CD14-positive monocyte (primary cell): ENCODE results near the gene COL26A1. TPM values are rescaled to one million over a fixed set of nuclear protein-coding genes. Genes with fewer than 3 reads are reported as not detected.

Experiments
- DNase-seq, 3 donors: peaks; one replicate each; pipeline ENCODE4 v3.0.0-alpha.2; 2011 to 2022
- H2AFZ ChIP-seq: 2 replicates; pipeline ENCODE4 v1.6.0; 2012; ENCODE audit warnings: mild to moderate bottlenecking, low read depth, low read length, inconsistent platforms; ENCODE audit not compliant: insufficient read depth, poor library complexity, severe bottlenecking
- H3K27ac ChIP-seq, 2 donors: 1 replicate in 1 of 2; 2 replicates in 1 of 2; pipeline ENCODE4 v1.5.1; 2012 to 2013; ENCODE audit warnings: low read length in 2 of 2, control low read depth in 1 of 2, inconsistent platforms in 1 of 2, low read depth in 1 of 2, mild to moderate bottlenecking in 1 of 2
- H3K27me3 ChIP-seq, 2 donors: one replicate each; pipeline versions ENCODE4 v1.6.0 to v1.6.1; 2011 to 2013; ENCODE audit warnings: low read length in 2 of 2; ENCODE audit not compliant: control insufficient read depth in 2 of 2, insufficient read depth in 2 of 2
- H3K36me3 ChIP-seq, 2 donors: replicated peaks in 1 of 2; 1 replicate in 1 of 2; 2 replicates in 1 of 2; pipeline versions ENCODE4 v1.5.1 to v1.6.1; 2012 to 2013; ENCODE audit warnings: low read length in 2 of 2, control low read depth in 1 of 2, inconsistent platforms in 1 of 2, mild to moderate bottlenecking in 1 of 2; ENCODE audit not compliant: insufficient read depth in 2 of 2, control insufficient read depth in 1 of 2
- H3K4me1 ChIP-seq, 2 donors: 1 replicate in 1 of 2; 2 replicates in 1 of 2; pipeline versions ENCODE4 v1.5.1 to v1.6.1; 2012 to 2013; ENCODE audit warnings: low read length in 2 of 2, control low read depth in 1 of 2, inconsistent platforms in 1 of 2, mild to moderate bottlenecking in 1 of 2, moderate library complexity in 1 of 2; ENCODE audit not compliant: insufficient read depth in 2 of 2, control insufficient read depth in 1 of 2
- H3K4me2 ChIP-seq: replicated peaks from 2 replicates; pipeline ENCODE3; 2012; ENCODE audit warnings: low read length, moderate library complexity, mild to moderate bottlenecking; ENCODE audit not compliant: poor library complexity, severe bottlenecking; ENCODE audit errors: extremely low read depth
- H3K4me3 ChIP-seq, 3 experiments: fragments of 200-600 bp in 1 of 3; sonication (generic) in 1 of 3; replicated peaks in 1 of 3; 1 replicate in 2 of 3; 2 replicates in 1 of 3; pipeline ENCODE4 v1.5.1; 2011 to 2013; ENCODE audit warnings: low read length in 3 of 3, mild to moderate bottlenecking in 3 of 3, control low read depth in 2 of 3, low read depth in 2 of 3, inconsistent platforms in 1 of 3, moderate library complexity in 1 of 3
- H3K79me2 ChIP-seq: 2 replicates; pipeline ENCODE4 v1.6.0; 2012; ENCODE audit warnings: mild to moderate bottlenecking, control low read depth, inconsistent platforms, low read length, moderate library complexity; ENCODE audit not compliant: insufficient read depth
- H3K9ac ChIP-seq: 2 replicates; pipeline ENCODE4 v1.6.0; 2017; ENCODE audit warnings: low read length, mild to moderate bottlenecking; ENCODE audit not compliant: insufficient read depth, poor library complexity, severe bottlenecking
- H3K9me3 ChIP-seq, 2 donors: replicated peaks in 1 of 2; 1 replicate in 1 of 2; 2 replicates in 1 of 2; pipeline versions ENCODE4 v1.5.1 to v1.6.1; 2012 to 2013; ENCODE audit warnings: low read length in 2 of 2, control low read depth in 1 of 2; ENCODE audit not compliant: control insufficient read depth in 1 of 2, insufficient read depth in 1 of 2
- H4K20me1 ChIP-seq: 2 replicates; pipeline ENCODE4 v1.6.0; 2012; ENCODE audit warnings: mild to moderate bottlenecking, low read length, control low read depth, moderate library complexity; ENCODE audit not compliant: insufficient read depth
- H3K27ac Mint-ChIP-seq, 7 donors: one replicate each; pipeline ENCODE4 v1.8.0; 2020; ENCODE audit warnings: mild to moderate bottlenecking in 7 of 7, mixed read lengths in 7 of 7, moderate library complexity in 6 of 7, inconsistent platforms in 2 of 7
- H3K27me3 Mint-ChIP-seq, 3 donors: one replicate each; pipeline ENCODE4 v1.8.0; 2021 to 2022; ENCODE audit warnings: low read depth in 3 of 3, mild to moderate bottlenecking in 3 of 3, mixed read lengths in 3 of 3, moderate library complexity in 3 of 3, inconsistent platforms in 1 of 3
- H3K36me3 Mint-ChIP-seq, 2 donors: one replicate each; pipeline ENCODE4 v1.8.0; 2020; ENCODE audit warnings: mixed read lengths in 2 of 2, inconsistent platforms in 1 of 2, mild to moderate bottlenecking in 1 of 2
- H3K4me1 Mint-ChIP-seq: one replicate; pipeline ENCODE4 v1.8.0; 2020; ENCODE audit warnings: mild to moderate bottlenecking, mixed read lengths
- H3K4me3 Mint-ChIP-seq, 2 donors: one replicate each; pipeline ENCODE4 v1.8.0; 2020; ENCODE audit warnings: mild to moderate bottlenecking in 2 of 2, mixed read lengths in 2 of 2, moderate library complexity in 1 of 2
- H3K9me3 Mint-ChIP-seq, 7 donors: one replicate each; pipeline ENCODE4 v1.8.0; 2020 to 2022; ENCODE audit warnings: mixed read lengths in 7 of 7, mild to moderate bottlenecking in 6 of 7, moderate library complexity in 6 of 7, inconsistent platforms in 2 of 7
- WGBS: methylation state at CpG from one replicate; pipeline ENCODE4 v1.1.5; 2013; ENCODE audit warnings: missing lambda C conversion rate; ENCODE audit not compliant: insufficient coverage; 5-methylcytosine and 5-hydroxymethylcytosine counted together
- intact Hi-C, 2 donors: fragments of 100-400 bp; cut with micrococcal nuclease; formaldehyde crosslinking; loops; one replicate each; pipeline versions ENCODE4 v1.15.0 to v1.15.1; 2023
- polyA plus RNA-seq, 3 donors: library from polyadenylated mRNA; depleted of rRNA in 1 of 3; unstranded in 2 of 3; stranded (reverse) in 1 of 3; fragments of 300-500 nt in 2 of 3; fragments of >200 nt in 1 of 3; fragmentation: Illumina TruSeq in 2 of 3; gene quantifications; 1 replicate in 2 of 3; 2 replicates in 1 of 3; pipeline ENCODE4 v1.2.3, GENCODE V29; 2012 to 2021
- TF ChIP-seq, protein P1 (sequence below): fragments of 200-600 bp; IDR thresholded peaks from one replicate; pipeline ENCODE4 v1.8.0; 2022; ENCODE audit warnings: antibody characterized with exemption, mild to moderate bottlenecking

COL26A1 gene
- polyA plus RNA-seq, 3 donors = not detected

DNA sequence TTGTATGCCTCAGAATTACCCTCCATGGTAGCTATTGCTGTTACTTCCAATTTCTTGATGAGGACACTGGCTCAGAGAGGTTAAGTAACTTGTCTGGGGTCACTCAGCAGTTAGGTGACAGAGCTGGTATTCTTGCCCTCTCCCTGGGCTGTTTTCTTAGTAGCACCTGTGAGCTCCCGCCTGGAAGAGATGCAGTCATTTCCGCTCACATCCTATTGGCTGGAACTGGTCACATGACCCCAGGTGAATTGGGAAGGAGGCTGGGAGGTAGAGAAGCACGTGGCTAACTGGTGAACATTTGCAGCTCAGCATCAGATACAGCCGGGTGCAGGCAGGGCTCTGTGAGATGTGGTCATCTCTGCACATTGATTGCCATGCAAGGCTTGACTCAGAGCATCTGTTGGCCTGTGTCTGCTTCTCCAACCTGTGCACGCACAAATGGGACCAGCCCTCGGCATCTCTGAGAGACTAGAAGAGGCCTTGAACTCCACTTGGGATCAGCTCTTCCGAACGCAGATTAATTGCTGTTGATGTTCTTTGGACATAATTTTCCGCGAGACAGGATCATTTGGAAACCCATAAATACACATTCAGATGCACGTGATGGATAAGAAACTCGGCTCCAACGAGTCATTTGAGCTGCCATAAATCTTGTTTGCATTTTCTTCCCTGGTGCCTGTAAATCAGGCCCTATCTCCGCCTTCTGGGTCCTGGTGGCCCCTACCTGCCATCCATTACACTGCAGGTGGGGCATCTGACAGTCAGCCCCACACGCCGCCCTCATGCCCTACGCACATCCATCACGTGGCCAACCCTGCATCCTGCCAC lies 223.6 kb downstream of the COL26A1 start:
- H3K79me2 ChIP-seq = no peaks in the 10 kb centered on the region
- H3K27ac ChIP-seq = no peak overlapping the region
- no peaks in the 10 kb centered on the region for H3K27me3 ChIP-seq
- H3K36me3 ChIP-seq = no peaks in the 10 kb centered on the region
- H3K4me1 ChIP-seq = no peaks in the 10 kb centered on the region
- no peak overlapping the region for H3K9ac ChIP-seq
- TF ChIP-seq, protein P1, sequence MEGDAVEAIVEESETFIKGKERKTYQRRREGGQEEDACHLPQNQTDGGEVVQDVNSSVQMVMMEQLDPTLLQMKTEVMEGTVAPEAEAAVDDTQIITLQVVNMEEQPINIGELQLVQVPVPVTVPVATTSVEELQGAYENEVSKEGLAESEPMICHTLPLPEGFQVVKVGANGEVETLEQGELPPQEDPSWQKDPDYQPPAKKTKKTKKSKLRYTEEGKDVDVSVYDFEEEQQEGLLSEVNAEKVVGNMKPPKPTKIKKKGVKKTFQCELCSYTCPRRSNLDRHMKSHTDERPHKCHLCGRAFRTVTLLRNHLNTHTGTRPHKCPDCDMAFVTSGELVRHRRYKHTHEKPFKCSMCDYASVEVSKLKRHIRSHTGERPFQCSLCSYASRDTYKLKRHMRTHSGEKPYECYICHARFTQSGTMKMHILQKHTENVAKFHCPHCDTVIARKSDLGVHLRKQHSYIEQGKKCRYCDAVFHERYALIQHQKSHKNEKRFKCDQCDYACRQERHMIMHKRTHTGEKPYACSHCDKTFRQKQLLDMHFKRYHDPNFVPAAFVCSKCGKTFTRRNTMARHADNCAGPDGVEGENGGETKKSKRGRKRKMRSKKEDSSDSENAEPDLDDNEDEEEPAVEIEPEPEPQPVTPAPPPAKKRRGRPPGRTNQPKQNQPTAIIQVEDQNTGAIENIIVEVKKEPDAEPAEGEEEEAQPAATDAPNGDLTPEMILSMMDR = no peak
- peaks cover 2 to 5% (median 4%) of the 10 kb centered on the region in 3 donors for H3K27me3 Mint-ChIP-seq
- intact Hi-C loops = no loop called here
- WGBS = 82% methylated on average over 18 of the region's 18 CpGs
- H3K4me1 Mint-ChIP-seq = no peaks in the 10 kb centered on the region
- no peak overlapping the region for H3K4me2 ChIP-seq
- H3K27ac Mint-ChIP-seq = no peak overlapping the region
- H3K4me3 ChIP-seq = no peak overlapping the region
- H4K20me1 ChIP-seq = no peaks in the 10 kb centered on the region
- H3K9me3 Mint-ChIP-seq = peaks cover 11 to 20% (median 18%) of the 10 kb centered on the region in 7 donors
- no peaks in the 10 kb centered on the region for H3K36me3 Mint-ChIP-seq
- H3K4me3 Mint-ChIP-seq = no peak overlapping the region
- DNase-seq = no peak
- H3K9me3 ChIP-seq = peaks cover 9 to 14% of the 10 kb centered on the region in 2 donors
- no peak overlapping the region for H2AFZ ChIP-seq

DNA sequence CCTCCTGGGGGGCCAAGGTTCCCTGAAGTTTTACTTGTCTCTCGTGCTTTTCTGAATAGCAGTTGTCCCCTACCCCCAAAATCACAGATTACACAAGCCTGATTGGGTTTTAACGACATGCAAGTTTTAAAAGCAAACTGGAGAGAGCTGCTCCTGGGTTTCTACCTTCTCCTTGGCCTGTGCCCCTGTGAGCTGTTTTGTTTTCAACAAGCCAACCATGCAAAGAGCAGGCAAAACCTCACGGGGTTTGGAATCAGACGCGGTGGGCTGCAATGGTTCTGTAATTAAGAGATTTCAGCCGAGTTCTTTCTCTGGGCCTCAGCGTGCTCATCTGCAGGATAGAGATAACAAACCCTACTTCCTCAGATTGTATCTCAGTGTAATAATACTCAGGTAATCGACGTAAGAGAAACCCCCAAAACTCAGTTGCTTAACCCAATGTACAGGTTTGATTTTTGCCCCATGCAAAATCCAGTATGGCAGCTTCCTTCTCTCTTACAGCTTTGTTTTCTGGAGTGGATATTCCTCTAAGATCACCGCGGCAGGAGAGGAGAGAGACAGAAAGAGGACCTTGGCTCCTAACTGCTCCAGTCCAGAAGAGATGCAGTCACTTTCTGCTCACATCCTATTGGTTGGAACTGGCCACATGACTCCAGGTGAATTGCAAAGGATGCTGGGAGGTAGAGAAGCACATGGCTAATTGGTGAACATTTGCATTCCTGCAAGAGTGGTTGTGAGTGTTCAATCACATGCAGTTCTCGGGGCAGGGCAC lies 224.4 kb downstream of the COL26A1 start:
- no peaks in the 10 kb centered on the region for H3K36me3 ChIP-seq
- H3K27ac ChIP-seq = no peak overlapping the region
- H3K4me2 ChIP-seq = no peak overlapping the region
- no peaks in the 10 kb centered on the region for H3K79me2 ChIP-seq
- no peak for DNase-seq
- no peak overlapping the region for H3K9ac ChIP-seq
- no peaks in the 10 kb centered on the region for H3K4me1 Mint-ChIP-seq
- H3K27me3 Mint-ChIP-seq = peaks cover 2 to 4% (median 4%) of the 10 kb centered on the region in 3 donors
- H3K36me3 Mint-ChIP-seq = no peaks in the 10 kb centered on the region
- no peaks in the 10 kb centered on the region for H4K20me1 ChIP-seq
- no peak overlapping the region for H3K4me3 Mint-ChIP-seq
- no peaks in the 10 kb centered on the region for H3K4me1 ChIP-seq
- H3K4me3 ChIP-seq = no peak overlapping the region
- H2AFZ ChIP-seq = no peak overlapping the region
- TF ChIP-seq, protein P1 = no peak
- H3K27me3 ChIP-seq = no peaks in the 10 kb centered on the region
- 89% methylated on average over 3 of the region's 12 CpGs for WGBS
- intact Hi-C loops = no loop called here
- H3K9me3 ChIP-seq = peaks cover 9 to 14% of the 10 kb centered on the region in 2 donors
- peaks cover 11 to 19% (median 16%) of the 10 kb centered on the region in 7 donors for H3K9me3 Mint-ChIP-seq
- H3K27ac Mint-ChIP-seq = no peak overlapping the region
